NCI-H1694 treated with DMSO at 0.1 percent for 48 hours (cell line): ENCODE results near the gene WSB2.
"Not testable (repeated sequence)": the region's sequence is repeated elsewhere in the genome, so short reads cannot be mapped to it uniquely, and the experiment has no call there.

ENCODE experiments used
- DNase-seq: peaks from one replicate; lab custom pipeline; 2025; lab: John Stamatoyannopoulos, UW

Gene WSB2

DNA sequence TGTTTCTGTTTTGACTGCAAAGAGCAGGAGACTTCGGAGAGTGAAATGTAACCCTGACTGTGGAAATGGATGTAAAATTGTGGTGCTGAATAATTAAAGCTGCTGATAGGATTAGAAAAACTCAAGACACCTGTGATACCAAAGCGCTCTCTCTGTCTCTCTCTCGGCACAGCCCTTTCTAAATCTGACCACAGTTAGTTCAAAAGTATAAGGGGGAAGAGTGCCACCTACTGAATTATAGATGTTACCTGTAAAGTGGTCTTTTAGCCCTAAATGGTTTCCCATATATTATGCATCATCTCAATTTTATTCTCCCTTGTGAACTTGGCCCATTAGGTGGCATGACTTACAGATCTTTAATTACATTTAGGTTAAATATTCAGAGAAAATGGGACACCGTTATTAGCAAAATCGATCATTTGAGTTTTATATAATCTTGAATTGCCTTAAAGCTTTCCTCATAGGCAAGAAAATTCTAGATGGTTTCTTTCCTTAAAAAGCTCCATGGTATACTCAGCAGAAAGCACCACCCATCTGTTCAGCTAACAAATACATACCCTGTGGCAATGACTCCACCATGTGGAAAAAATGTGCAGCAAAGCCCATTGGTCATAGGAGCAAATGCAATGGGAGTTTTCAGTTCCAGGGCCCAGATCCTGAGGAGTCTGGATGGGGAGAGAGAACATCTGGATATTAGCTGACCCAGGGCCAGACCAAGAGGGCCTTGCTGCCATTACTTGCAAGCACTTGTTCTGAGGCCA is 26.4 kb downstream of the WSB2 start:
- peak; percentile 31 for DNase-seq

DNA sequence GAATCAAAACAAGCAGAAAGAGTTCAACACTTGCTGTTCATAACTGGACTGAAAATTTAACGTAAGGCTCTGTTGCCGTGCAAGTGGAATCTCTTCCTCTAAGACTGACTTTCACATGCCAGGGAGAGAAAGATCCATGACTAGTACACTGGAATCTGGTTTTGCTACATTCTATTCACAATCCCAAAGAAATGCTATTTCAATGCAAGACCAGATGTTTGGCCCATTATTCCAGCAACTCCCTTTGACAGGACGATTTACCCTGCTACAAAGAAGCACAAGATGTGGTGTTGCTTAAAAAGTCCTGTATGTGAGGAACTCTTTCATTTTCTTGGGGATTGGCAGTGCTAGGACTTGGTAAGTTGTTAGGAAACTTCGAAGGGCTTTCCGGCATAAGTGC is 27.1 kb downstream of the WSB2 start:
- no peak for DNase-seq

DNA sequence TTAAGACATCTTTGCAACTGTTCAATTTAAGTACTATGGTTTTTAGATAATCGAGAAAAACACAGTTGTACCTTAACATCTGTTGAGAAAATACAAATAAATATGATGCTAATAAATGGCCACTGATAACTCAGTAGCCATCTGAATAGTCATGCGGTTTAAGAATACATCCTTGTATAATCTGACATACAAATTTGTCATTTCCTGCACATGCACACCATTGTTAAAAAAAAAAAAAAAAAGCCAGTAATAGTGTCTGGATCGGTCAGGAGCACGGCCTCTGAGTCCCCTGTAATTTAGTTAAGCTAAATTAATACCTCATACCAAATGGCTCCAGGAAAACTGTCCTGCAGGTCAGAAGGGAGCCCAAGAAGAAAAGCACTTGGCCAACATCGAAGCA is 27.7 kb downstream of the WSB2 start:
- DNase-seq, result no peak

DNA sequence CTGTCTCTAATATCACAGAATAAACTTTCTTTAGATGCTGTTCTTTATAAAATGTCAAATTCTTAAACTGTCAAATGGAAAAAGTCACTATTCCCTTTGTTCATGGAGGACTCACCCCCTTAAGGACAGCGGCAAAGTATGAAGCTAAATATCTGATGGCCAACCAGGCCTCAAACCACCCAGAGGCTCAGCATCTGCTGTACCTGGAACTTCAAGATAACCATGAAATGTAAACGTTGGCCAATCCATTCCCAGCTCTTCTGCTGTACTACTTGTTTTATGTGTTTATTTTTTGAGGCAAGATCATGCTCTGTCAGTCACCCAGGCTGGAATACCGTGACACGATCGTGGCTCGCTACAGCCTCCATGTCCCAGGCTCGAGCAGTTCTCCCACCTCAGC is 28.8 kb downstream of the WSB2 start:
- no peak for DNase-seq

DNA sequence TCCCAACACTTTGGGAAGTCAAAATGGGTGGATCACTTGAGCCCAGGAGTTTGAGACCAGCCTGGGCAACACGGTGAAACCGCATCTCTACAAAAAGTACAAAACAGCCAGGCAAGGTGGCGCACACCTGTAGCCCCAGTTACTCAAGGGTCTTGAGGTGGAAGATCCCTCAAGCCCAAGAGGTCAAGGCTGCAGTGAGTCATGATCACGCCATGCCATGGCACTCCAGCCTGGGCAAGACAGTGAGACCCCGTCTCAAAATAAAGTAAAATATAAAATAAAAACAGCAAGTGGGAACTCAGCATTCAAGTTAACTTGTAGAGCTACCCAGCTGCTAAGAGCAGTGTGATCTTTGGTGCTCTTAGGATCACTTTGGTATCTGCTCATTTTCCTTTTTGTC is 31.8 kb downstream of the WSB2 start:
- no peak for DNase-seq

DNA sequence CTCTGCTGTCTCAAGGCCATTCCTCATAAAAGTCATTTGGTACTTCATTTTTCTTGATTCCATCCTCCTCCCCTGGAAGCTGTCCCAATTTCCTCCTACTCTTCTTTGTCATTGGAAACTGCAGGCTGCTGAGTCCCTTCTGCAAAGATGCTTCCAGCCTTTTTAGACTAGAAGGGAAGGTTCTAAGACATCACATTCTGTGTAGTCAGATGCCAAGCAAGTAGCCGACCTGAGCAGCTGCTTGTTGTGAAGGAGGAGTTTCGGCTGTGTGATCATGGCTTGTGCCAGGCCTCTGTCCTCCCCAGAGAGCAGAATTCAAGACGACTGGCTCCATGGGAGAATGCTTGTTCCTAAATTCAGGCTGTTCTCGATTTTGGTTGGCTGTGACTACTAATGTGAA is 35.8 kb downstream of the WSB2 start:
- no peak for DNase-seq

DNA sequence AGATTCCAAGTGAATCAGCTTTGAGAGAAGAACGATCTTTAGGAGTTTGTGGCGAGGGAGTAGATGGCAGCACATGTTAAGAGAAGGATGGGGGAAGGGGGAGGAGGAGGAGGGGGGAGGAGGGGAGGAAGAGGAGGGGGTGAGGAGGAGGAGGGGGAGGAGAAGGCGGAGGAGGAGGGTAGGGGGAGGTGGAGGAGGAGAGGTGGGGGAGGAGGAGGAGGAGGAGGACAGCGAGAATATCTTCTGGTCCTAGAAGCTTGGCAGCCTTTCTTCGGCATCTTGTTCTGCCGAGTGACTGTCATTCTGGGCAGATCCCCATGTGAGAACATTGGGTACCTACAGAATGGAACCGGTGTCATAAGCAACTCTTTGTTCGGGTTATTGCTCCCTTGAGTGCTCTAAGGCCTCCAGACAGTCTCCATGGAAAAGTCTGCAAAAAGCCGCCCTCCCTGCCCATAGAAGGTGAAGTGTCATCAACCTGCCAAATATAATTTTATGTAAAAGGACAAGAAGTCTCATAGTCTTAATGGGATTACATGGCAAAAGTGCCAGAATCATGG is 37.6 kb downstream of the WSB2 start:
- no peak for DNase-seq

DNA sequence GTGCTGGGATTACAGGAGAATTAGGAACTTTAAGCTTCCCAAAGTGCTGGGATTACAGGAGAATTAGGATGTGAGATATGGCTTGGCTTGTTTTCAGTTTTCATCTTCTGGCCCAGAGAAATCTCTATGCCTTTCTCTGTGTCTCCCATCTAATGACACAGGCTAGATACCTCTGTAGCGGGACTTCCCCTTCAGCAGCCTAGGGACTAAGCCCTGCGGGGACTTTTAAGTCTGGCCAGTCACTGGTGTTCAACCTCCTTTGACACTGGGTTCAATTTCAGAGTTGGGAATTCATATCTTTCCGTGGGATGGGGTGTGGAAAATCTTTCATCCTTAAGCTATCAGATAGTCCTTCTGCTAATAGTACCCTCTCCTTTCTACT is 38.3 kb downstream of the WSB2 start:
- DNase-seq, result no peak

DNA sequence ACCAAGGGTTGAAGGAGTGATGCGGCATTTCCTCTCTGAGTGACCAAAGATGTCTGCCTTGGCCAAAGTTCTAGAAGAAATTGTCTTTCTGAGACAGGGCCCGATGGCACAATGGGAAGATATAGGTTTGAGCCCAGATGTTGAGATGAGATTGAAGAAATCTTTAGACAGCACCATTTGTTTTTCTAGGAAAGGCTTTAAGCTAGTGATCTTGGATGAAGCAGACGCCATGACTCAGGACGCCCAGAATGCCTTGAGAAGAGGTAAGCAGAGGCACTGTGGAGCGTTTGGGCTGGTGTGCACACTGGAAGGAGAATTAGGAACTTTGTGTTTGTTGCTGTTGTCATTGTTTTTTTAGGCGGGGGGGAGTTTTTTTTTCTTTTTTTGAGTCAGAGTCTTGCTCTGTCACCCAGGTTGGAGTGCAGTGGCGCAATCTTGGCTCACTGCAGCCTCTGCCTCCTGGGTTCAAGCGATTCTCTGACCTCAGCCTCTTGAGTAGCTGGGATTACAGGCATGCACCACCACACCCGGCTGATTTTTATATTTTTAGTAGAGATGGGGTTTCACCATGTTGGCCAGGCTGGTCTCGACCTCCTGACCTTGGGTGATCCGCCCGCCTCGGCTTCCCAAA is 38.8 kb downstream of the WSB2 start:
- not testable (repeated sequence) for DNase-seq

DNA sequence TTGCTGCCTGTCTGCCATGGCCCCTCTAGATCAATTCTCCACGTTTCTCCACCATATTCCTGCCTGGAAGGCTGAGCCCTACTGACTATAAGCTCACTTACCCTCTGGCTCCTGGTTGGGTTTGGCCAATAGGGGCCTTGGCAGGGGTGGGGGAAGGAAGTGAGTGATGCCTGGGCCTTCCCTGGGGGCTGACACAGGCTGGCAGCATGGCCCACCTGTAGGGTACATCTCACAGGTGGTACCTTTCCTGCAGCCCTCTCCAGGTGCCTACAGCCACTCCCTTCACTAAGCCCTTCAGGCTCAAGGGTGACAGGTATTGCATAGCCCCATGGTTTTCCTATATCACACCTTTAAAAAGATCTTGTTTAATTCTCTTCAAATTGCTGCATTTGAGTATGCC is 40.9 kb downstream of the WSB2 start:
- DNase-seq, result no peak

DNA sequence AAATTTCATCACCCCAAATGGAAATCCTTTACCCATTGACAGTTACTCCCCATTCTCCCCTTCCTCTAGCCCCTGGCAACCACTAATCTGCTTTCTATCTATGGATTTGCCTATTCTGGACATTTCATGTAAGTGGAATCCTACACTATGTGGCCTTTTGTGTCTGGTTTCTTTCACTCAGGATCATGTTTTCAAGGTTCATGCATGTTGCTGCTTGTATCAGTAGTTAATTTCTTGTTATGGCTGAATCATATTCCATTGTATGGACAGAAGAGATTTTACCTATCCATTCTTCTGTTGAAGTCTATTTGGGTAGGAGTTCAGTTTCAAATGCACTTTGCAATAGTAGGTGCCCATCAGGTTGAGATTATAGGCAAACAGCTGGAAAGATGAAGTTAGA is 43.1 kb downstream of the WSB2 start:
- DNase-seq, result no peak

DNA sequence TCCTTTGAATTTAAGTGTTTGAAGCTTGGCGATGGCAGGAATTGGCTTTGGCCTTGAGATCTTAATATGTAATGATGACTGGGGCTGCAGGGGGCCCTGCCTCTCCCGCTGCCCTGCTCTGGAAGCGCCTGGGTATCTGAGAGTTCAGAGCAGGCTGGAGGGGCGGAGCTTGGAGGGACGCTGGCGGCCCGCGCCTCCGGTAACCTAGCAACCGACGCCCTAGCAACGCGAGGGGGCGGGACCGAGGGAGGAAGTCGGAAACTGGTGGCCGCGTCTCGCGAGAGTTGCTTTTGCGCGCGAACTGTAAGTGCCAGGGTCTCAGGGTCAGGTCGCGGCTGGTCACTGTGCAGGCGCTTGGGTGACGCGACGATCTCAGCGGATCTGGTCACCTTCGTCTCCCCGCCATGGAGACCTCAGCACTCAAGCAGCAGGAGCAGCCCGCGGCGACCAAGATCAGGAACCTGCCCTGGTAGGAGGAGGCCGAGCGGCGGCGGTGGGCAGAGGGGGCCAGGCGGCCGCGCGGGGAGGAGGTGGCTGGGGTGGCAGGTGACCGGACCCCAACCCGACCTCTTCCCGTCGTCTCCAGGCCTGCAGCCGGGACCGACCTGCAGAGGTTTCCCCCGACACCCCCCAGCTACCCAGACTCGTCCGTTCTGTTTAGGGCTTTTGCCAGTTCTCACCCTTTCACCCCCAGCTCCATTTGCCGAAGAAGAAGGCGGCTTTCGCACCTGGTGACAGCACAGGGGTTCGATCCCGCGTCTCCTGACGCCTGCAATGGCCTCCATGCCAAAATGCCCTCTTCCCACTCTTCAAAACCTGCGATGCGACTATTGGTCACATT is 44.3 kb downstream of the WSB2 start, which contains the start of gene RFC5:
Gene RFC5, plus strand, starts transcription at position 280 of the 841 bp plus-strand sequence. Its CDS starts 125 bp downstream, at position 405.
- peak; percentile 90 for DNase-seq

DNA sequence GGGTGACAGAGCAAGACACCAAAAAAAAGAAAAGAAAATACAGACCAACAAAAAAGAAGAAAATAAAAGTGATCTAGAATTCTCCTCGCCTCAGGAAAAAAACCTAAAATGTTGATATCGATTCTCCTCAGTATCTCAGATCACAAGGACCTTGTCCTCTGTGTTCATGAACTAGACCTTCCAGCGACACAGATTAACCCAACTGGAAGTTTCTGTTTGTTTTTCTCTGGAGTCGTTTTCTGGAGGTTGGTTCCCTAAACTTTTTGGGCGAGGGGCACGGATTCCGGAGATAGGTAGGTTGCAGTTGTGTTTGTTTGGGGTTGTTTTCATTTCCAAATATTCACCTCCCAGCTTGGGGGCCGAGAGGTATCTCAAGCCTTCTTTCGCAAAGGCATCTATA is 45.0 kb downstream of the WSB2 start:
- no peak for DNase-seq

DNA sequence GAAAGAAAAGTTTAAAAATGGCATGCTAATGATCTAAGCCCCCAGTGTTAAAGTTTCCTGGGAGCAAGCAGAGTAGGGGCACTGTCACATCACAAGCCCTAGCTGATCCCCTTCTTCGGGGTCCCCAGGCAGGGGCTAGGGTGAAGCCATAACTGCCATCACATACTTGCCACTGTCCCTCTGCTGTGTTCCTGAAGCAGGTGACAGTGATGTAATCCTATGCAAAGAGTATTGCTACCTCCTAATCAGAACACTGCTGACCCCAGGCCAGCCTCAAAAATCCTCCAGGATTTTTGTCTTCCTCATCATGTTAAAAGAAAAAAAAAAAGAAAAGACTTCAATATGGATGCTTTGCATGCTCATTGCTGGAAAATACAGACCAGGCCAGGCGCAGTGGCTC is 45.7 kb downstream of the WSB2 start:
- DNase-seq, result no peak

DNA sequence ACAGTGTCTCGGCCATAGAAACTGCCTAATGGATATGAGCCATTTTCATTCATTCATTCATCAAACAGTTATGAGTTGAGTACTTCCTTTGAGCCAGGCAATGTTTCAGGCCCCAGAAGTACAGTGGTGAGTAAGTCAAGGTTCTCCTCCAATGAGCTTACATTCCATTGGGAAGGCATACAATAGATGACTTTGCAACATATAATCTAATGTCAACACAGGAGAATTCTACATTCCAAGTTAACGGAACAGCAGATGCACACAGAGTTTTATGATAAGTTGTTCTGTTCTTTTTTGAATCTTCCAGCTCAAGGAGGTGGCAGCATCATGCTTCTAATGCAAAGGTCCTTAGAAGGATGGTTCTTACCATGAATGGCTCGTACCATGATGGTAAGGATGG is 47.7 kb downstream of the WSB2 start:
- DNase-seq, result no peak

DNA sequence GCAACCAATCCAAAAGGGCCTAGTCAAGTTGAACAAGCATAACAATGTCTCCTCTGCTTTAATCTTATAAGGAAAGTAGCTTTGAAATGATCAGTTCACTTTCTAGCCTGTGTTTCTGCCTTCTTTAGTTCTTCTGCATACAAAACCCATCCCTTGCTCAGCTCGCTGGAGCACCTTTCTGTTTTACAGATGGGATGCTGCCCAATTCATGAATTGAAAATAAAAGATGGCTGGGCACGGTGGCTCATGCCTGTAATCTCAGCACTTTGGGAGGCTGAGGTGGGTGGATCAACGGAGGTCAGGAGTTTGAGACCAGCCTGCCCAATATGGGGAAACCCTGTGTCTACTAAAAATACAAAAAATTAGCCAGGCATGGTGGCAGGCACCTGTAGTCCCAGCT is 49.0 kb downstream of the WSB2 start:
- no peak for DNase-seq

DNA sequence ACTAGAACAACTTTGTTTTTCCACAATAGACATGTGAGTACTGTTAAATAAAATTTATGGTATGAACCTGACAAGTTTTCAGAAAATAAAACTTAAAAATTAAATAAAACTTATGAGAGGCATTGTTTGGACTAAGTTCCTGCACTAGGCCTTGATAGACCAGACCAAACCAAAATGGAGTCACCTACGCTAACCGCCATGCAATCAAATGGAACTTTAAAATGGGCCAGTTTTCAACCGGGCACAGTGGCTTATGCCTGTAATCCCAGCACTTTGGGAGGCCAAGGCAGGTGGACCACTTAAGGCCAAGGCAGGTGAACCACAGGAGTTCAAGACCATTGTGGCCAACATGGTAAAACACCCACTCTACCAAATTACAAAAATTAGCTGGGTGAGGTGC is 49.6 kb downstream of the WSB2 start:
- DNase-seq, result no peak

DNA sequence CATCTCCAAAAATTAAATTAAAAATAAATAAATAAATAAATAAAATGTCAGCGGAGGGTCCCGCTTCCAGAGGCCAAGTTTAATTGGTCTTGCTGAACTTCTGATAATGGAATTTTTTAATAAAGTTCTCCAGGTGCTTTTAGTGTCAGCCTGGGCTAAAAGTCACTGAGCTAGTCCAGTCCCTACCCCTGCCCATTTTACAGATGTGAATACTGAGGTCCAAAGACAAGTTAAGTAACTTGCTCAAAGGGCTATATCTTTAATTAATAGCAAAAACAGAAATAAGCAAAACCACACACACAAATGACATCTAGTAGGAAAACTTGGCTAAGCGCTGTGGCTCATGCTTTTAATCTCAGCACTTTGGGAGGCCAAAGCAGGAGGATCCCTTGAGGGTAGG is 50.1 kb downstream of the WSB2 start:
- no peak for DNase-seq

DNA sequence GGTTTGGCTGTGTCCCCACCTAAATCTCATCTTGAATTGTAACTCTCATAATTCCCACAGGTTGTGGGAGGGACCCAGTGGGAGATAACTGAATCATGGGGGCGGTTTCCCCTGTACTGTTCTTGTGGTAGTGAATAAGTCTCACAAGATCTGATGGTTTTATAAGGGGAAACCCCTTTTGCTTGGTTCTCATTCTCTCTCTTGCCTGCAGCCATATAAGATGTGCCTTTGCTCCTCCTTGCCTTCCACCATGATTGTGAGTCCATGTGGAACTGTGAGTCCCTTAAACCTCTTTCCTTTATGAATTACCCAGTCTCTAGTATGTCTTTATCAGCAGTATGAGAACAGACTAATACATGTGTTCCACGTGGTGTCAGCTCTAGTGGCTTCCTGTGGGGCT is 61.2 kb downstream of the WSB2 start:
- not testable (repeated sequence) for DNase-seq

DNA sequence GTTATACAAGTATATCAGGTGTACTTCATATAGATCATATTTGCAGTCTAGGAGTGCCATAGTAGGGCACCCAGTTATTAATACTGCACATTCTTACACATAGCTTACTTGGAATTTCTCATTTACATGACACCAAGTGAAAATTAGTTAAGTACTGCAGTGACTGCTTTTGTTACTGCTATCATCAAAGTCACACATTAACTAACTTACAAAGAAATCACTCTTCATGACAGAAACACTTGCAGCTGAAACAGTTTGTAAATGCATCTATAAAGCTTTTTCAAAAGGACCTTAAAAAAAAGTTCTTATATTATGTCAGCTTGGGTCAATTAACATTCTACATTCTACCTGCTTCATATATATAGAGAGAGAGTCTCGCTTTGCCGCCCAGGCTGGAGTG is 62.3 kb downstream of the WSB2 start:
- no peak for DNase-seq

DNA sequence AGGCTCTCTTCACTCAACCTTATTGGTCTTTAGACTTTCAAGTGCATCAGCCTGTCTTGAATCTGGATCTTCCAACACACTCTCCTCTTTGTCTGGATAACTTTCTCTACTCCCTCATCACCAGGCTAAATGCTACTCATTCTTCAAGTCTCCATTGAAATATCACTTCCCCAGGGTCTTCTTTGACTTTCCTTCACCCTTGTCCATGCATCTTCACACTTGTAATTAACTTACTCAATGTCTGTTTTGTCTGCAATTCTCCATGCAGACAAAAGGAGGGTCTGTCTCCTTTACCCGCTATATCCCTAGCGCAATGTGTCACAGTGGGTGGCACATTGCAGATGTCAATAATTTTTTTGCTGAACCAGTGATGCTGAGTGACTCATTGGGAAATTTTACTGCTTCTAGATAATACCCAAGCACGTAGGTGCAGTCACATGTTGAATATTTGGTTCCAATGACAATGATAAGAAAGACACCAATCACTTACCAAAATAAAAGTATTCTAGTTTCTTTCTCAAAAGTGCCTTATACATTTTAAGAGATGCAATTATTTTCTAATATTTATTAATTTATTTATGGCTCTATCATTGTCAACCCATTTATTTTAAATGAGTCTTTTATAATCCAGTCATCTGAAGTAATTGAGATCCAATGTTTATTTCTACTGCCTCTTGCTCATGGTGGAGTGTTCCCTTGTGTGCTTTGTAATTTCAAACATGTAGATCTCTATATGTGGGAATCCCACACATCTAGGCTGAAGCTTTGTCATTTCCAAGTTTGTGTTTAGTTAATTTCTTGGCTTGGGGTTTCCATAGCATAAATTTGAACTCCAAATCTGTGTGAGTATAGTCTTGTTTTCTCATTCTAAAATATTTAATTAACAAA is 66.2 kb downstream of the WSB2 start:
- DNase-seq, result no peak
